A549 (cell line): ENCODE measurements around the gene UBTD1.

Experiments
- JUNB ChIP-seq: fragments of >200 bp; sonication (Bioruptor Twin); formaldehyde crosslinking; IDR thresholded peaks from 2 replicates; pipeline ENCODE4 v1.6.1; 2016
- POLR2A ChIP-seq: IDR thresholded peaks from 2 replicates; pipeline ENCODE4 v1.6.1; 2012; ENCODE audit warnings: mild to moderate bottlenecking, low read length
- SMC3 ChIP-seq: fragments of >200 bp; sonication (Bioruptor Twin); formaldehyde crosslinking; IDR thresholded peaks from 3 replicates; pipeline ENCODE4 v1.6.1; 2018; ENCODE audit warnings: inconsistent platforms
- TF ChIP-seq, protein P1 (sequence below): IDR thresholded peaks from 2 replicates; pipeline ENCODE4 v1.6.1; 2012
- TF ChIP-seq, protein P2 (sequence below): fragments of 200-600 bp; sonication (generic); IDR thresholded peaks from 2 replicates; pipeline ENCODE4 v1.6.1; 2016; ENCODE audit warnings: antibody characterized with exemption, mild to moderate bottlenecking, moderate library complexity

DNA sequence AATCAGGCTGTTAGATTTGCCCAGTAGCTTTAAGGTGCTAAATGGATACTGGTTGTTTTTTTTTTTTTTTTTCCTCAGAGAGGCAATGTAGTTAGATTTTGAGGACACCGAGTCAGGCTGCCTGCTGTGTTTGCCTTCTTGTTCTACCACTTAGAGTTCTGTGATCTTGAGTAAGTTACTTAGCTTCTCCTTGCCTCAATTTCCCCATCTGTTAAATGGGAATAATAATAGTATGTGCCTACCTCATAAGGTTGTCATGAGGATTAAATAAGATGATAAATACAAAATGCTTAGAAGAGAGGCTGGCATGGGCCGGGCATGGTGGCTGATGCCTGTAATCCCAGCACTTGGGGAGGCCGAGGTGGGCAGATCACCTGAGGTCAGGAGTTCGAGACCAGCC is 120.0 kb downstream of the UBTD1 start:
- no peak for TF ChIP-seq POLR2A
- TF ChIP-seq, protein P1, sequence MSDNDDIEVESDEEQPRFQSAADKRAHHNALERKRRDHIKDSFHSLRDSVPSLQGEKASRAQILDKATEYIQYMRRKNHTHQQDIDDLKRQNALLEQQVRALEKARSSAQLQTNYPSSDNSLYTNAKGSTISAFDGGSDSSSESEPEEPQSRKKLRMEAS = no peak
- no peak for TF ChIP-seq SMC3
- TF ChIP-seq, protein P2, sequence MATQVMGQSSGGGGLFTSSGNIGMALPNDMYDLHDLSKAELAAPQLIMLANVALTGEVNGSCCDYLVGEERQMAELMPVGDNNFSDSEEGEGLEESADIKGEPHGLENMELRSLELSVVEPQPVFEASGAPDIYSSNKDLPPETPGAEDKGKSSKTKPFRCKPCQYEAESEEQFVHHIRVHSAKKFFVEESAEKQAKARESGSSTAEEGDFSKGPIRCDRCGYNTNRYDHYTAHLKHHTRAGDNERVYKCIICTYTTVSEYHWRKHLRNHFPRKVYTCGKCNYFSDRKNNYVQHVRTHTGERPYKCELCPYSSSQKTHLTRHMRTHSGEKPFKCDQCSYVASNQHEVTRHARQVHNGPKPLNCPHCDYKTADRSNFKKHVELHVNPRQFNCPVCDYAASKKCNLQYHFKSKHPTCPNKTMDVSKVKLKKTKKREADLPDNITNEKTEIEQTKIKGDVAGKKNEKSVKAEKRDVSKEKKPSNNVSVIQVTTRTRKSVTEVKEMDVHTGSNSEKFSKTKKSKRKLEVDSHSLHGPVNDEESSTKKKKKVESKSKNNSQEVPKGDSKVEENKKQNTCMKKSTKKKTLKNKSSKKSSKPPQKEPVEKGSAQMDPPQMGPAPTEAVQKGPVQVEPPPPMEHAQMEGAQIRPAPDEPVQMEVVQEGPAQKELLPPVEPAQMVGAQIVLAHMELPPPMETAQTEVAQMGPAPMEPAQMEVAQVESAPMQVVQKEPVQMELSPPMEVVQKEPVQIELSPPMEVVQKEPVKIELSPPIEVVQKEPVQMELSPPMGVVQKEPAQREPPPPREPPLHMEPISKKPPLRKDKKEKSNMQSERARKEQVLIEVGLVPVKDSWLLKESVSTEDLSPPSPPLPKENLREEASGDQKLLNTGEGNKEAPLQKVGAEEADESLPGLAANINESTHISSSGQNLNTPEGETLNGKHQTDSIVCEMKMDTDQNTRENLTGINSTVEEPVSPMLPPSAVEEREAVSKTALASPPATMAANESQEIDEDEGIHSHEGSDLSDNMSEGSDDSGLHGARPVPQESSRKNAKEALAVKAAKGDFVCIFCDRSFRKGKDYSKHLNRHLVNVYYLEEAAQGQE = no peak
- no peak for TF ChIP-seq JUNB
